CMK (cell line): ENCODE measurements around the gene MMP15.
"Not testable (repeated sequence)": the region's sequence is repeated elsewhere in the genome, so short reads cannot be mapped to it uniquely, and the experiment has no call there.

Experiments used
- DNase-seq: peaks from one replicate; pipeline ENCODE4 v3.0.0-alpha.2; 2010; ENCODE audit warnings: low read depth

The MMP15 gene

GRCh38 chr16:58025351-58026138, at the start of gene MMP15:
MMP15 (plus strand) TSS chr16:58025754; CDS start chr16:58026351, 597 bp downstream.
- peak; percentile 45 for DNase-seq

DNA sequence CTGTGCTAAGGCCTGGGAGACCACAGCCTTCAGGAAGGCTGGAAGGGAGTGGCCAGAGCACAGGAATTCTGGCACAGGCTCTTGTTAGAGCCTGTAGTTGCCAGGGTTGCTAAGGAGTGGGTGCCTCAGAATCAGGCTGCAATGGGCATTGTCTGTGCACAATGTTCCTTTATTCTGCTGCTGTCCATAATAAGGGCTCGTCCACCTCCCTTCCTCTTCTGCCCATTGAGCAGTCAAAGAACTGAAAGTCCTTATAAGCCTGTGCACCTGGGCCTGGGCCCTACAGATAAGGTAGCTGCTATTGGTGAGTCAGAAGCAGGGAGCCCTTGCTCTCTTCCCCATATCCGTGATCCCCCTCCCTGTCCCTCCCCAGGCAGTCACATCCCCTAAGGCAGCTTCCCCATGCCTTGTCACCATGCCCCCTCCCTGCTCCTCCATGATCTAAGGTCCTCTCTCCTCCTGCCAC, 49.2 kb upstream of the MMP15 start:
- DNase-seq: peak; percentile 45

- DNase-seq: no peak
Observed at GRCh38 chr16:57977418-57978069, 48.0 kb upstream of the MMP15 start.

DNA sequence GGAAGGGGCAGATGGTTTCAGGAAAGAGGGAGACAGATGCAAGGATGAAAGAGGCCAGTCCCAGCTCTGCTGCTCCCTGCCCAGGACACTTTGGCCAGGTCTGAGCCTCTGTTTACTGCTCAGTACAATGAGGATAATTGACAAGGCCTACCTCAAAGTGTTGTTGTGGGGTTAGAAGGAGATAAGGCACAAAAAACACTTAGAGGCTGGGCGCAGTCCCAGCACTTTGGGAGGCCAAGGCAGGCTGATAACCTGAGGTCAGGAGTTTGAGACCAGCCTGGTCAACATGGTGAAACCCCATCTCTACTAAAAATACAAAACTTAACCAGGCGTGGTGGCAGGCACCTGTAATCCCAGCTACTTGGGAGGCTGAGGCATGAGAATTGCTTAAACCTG, 47.5 kb upstream of the MMP15 start:
- not testable (repeated sequence) for DNase-seq

DNA sequence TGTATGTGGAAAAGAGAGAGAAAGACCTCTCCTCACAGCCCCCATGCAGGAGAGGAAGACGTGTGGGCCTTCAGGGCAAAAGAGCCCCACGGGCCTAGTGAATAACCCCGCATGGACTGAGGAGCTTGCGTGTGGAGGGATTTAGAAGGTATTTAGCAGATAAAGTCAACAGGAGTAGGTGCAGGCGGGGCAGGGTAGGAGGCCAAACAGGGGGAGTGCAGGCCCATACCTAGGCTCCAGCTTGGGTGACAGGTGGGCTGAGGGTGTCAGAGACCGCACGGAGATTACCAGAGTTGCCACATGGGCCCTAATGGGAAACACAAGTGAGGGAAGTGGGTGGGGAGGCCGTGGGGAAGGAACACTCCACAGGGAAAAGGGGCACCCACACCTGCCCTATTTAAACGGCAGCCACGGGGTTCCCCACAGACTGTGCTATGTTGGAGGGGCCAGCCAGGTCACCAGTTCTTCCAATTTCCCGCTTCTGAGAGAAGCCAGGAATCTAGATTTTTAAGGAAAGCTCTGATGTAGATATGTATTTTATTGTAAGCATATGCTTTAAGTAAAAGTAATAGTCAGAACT, 46.5 kb upstream of the MMP15 start:
- DNase-seq: no peak

- DNase-seq: no peak
Observed at GRCh38 chr16:57981636-57982035, 43.9 kb upstream of the MMP15 start.

GRCh38 chr16:57982385-57982784, 43.2 kb upstream of the MMP15 start:
- DNase-seq: no peak

- DNase-seq: peak; percentile 87
Observed at GRCh38 chr16:57984443-57985203, 40.9 kb upstream of the MMP15 start.

- DNase-seq: no peak
Observed at GRCh38 chr16:57985204-57986181, 40.1 kb upstream of the MMP15 start.

DNA sequence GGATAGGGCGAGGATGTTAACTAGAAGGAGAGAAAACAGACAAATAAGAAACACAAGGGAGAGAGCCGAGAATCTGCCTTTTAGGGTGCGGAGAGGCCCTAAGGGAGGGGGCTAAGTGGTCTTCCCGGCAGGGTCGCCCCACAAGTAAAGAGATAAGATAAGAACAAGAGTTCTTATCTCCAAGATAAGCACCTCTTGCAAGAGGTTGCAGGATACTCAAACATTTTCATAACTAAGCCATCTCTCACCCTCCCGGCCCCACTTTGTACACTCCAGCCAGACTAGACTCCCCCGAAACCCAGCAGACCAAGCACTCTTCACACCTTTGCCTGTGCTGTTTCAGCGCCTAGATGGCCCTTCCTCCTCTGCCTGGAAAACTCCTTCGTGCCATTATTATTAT, 39.4 kb upstream of the MMP15 start:
- DNase-seq: no peak

DNA sequence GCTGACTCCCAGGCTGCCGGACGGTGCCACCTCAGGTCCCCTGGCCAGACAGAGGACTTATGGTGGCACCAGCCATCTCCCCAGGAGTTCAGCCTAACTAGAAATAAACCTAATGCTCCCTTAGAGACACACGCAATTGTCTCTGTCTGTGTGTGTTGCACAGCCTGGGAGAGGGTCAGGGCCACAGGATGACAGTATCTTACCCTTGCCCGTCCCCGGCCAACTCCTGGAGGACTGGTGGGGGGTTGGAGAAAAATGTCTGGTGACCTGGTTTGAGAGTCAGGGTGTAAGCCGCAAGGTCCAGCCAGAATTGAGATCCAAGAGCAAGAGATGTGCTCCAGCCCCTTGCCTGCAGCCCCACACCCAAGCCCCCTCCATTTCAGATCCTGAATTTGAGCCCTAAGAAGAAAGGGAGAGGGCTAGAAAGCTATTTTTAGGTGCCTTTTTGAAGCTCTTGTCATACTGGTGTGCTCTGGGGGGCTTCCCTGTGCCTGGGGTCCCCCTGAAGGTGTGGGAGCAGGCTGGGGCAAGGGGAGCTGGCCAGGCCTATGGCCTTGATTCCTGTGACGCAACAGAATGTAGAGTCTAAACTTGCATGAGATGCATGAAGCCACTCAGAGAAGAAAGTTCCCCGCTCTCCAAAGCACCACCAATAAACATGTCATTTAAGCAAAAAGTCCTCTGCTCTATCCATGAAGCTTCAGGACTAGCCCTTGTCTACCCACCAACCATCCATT, 37.9 kb upstream of the MMP15 start:
- no peak for DNase-seq

DNA sequence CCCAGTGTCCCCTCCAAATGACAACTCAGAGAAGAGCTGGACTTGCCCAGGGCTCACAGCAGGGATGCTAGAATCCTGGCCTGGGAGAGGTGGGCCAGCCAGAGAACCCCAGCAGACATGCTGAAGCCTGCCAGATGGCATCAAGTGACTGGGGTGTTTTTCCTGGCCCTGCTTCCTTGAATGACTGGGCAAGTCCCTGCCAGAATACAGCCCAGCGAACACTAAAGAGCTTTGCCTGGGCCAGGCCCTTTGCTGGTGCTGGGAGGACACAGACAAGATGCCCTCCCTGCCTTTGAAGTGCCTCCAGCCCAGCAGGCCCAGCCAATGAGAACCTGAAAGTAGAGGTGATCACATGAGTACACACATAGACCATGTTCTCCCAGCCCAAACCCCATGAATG, 36.6 kb upstream of the MMP15 start:
- no peak for DNase-seq

DNA sequence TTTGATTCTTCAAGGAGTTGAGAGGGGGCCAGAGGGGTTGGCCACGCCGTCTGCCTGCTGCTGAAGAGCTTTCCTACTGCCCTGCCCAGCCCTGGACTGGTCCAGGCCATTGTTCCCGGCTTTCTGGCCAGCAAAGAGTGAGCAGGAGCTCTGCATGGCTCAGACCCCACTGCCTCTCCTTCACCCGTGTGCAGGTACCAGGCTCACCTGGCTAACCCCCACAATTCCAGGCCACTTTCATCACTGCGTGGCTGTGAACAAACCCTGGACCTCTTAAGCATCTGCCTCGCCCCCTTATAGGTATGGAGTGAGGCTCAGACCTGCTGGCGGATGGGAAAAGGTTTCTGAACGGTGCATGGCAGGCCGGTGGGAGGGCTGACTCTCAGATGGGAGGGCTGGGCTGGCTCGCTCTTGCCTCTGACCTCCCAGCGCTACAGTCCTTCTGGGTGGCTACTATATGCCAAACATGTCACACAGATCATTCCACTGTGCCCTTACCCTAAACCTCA, 33.9 kb upstream of the MMP15 start:
- DNase-seq: no peak

DNA sequence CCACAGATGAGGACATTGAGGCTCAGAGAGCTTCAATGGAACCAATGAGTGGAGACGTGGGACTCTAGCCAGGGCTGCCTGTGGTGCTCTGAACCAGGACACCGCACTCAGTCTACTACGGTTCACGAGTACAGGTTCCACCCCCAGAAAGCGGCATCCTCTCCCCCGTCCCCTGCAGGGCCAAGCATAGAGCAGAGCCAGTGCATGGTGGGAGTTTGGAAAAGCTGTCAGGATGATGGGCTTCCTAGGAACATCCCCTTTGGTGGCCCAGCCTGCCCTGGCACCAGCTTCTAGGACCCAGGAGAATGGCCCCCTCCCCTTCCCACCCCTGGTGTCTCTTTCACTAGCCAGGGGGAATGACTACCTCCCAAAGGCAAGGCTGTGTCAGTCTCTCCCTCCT, 33.5 kb upstream of the MMP15 start:
- no peak for DNase-seq

- DNase-seq: no peak
Observed at GRCh38 chr16:57993438-57993837, 32.1 kb upstream of the MMP15 start.

DNA sequence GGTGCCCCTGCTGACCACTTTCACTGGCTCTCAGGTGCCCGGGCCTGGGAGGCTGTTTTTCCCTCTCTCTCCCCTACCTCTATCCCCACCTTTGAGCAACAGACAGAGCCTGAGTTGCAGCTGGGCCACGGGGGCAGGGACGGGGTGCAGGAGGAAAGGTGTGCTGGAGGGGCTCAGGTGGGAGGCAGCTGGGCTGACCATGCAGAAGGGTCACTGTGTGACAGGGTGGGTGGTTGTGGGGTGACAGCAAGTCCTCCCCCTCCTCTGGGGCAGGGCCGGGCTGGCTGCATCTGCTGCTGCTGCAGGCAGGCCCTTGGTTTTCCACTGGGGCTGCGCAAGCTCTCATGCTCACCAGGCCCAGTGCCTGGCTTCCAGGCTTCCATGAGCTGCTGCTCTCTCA, 31.7 kb upstream of the MMP15 start:
- no peak for DNase-seq

DNA sequence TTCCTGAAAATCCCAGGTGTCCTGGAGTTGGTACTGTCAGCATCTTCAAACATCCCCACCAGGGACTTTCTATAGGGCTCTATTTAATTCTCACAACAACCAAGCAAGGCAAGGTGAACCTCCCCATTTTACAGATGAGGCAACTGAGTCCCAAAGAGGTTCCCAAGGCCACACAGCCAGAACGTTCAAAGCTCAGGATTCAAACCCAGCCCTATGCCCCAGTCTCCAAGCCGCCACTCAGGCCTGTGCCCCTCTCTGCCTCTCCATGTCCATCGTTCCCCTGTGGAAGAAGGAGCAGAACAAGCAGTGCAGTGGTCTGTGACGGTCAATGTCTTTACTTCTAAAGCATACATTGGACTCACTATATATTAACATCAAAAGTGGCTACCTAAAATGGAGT, 31.2 kb upstream of the MMP15 start:
- no peak for DNase-seq

DNA sequence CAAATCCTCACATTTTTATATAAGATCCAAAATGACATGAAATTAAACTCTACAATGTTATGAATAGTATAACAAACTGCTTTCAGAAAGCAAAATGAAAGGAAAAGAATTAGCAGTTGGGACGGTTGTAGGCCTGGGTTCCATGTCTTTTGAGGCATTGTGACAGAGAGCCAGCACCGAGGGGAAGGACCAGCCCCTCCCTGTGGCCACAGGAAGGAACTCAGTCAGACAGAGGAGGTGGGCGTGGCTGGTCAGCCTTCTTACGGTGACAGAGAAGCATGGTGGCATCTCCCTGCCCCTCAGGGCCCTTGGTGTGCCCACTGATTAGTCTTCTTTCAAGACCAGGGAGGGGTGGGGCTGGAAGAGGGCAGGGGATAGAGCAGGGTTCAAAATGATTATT, 30.8 kb upstream of the MMP15 start:
- peak; percentile 45 for DNase-seq

- no peak for DNase-seq
Observed at GRCh38 chr16:57995721-57996405, 29.7 kb upstream of the MMP15 start.
